ENCODE data around the gene TMEM234.

DNA sequence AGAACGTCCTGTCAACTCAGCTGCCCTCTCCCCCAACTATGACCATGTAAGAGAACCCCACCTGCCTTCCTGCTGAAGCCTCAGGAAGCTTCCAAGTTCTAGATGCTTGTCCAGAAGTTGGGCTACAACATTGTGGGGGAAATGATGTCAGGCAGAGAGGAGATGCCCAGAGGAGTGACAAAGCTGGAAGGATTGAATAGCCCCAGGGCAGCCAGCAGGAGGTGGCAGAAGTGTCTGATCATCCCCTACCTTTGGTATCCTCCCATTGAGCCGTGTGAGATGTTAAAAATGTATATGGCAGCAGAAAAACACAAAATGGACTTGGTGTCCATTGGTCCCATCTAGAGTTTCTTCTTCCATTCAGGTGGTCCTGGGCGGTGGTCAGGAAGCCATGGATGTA is 6.6 kb upstream of the TMEM234 start:
- no peak for TF ChIP-seq MAFK (IDR thresholded peaks at IDR 0.05; ENCODE audit: partially characterized antibody)
- no peak for TF ChIP-seq BHLHE40 (IDR thresholded peaks at IDR 0.05; ENCODE audit: low read depth, low read length)
- TF ChIP-seq RAD21 (conservative IDR thresholded peaks at IDR 0.05 in 1 of 2, IDR thresholded peaks at IDR 0.05 in 1 of 2), result no peak

Data from A549 (cell line).